HepG2 (cell line): Measurements from ENCODE around the gene SRC. TPM values are rescaled to one million over a fixed set of nuclear protein-coding genes. Genes with fewer than 3 reads are reported as not detected.

Source experiments
- CENPT ChIP-seq: sonication (generic); formaldehyde crosslinking; IDR thresholded peaks from 2 replicates; pipeline ENCODE4 v1.8.0; 2022; ENCODE audit warnings: low read depth, mild to moderate bottlenecking, moderate library complexity, missing genetic modification reagents
- GFI1 ChIP-seq: sonication (generic); formaldehyde crosslinking; IDR thresholded peaks from 2 replicates; pipeline ENCODE4 v1.5.0; 2020; ENCODE audit warnings: missing genetic modification reagents, mild to moderate bottlenecking, borderline replicate concordance
- HBP1 ChIP-seq: IDR thresholded peaks from 2 replicates; pipeline ENCODE4 v1.6.1; 2016; ENCODE audit warnings: low read depth, control low read depth
- MZF1 ChIP-seq: sonication (generic); formaldehyde crosslinking; IDR thresholded peaks from 2 replicates; pipeline ENCODE4 v1.8.1; 2023; ENCODE audit warnings: mild to moderate bottlenecking, missing genetic modification reagents, borderline replicate concordance
- RFX3 ChIP-seq: IDR thresholded peaks from 2 replicates; pipeline ENCODE4 v1.6.1; 2016; ENCODE audit warnings: missing biosample characterization, missing genetic modification reagents
- SMYD3 ChIP-seq: sonication (generic); formaldehyde crosslinking; IDR thresholded peaks from 2 replicates; pipeline ENCODE4 v1.8.1; 2023; ENCODE audit warnings: mild to moderate bottlenecking, missing genetic modification reagents
- TARDBP ChIP-seq: sonication (generic); formaldehyde crosslinking; IDR thresholded peaks from 2 replicates; pipeline ENCODE4 v1.8.0; 2022; ENCODE audit warnings: mild to moderate bottlenecking, missing genetic modification reagents
- THYN1 ChIP-seq: sonication (generic); formaldehyde crosslinking; IDR thresholded peaks from 2 replicates; pipeline ENCODE4 v1.8.1; 2023; ENCODE audit warnings: low read depth, mild to moderate bottlenecking, moderate library complexity, missing genetic modification reagents, borderline replicate concordance
- ZFP1 ChIP-seq: IDR thresholded peaks from 2 replicates; pipeline ENCODE4 v1.6.1; 2016
- ZNF432 ChIP-seq: sonication (generic); formaldehyde crosslinking; IDR thresholded peaks from 2 replicates; pipeline ENCODE4 v1.5.0; 2020; ENCODE audit warnings: missing genetic modification reagents, mild to moderate bottlenecking, borderline replicate concordance
- ZNF547 ChIP-seq: sonication (generic); formaldehyde crosslinking; IDR thresholded peaks from 2 replicates; pipeline ENCODE4 v1.5.1; 2020; ENCODE audit warnings: mild to moderate bottlenecking, missing genetic modification reagents
- ZNF616 ChIP-seq: sonication (generic); formaldehyde crosslinking; IDR thresholded peaks from 2 replicates; pipeline ENCODE4 v1.5.0; 2020; ENCODE audit warnings: low read depth, mild to moderate bottlenecking, missing genetic modification reagents
- polyA plus RNA-seq, 8 experiments: library from polyadenylated mRNA; depleted of rRNA in 3 of 8; stranded (reverse) in 7 of 8; unstranded in 1 of 8; fragments of >200 nt; fragmentation: Illumina TruSeq in 4 of 8; extraction: Trizol in 4 of 8; gene quantifications; 2 replicates each; pipeline versions ENCODE4 v1.2.1 to v1.2.3, GENCODE V29; 2011 to 2016; ENCODE audit warnings: low read depth in 4 of 8, missing spikeins in 1 of 8, mixed read lengths in 1 of 8; ENCODE audit not compliant: insufficient read depth in 1 of 8
- total RNA-seq, 5 experiments: library from RNA; depleted of rRNA; stranded (reverse); fragments of >200 nt; fragmentation: Illumina TruSeq; extraction: Trizol; gene quantifications; 2 replicates each; pipeline ENCODE4 v1.2.3, GENCODE V29; 2016; ENCODE audit warnings: low read depth in 1 of 5
- TF ChIP-seq, protein P1 (sequence below): sonication (generic); formaldehyde crosslinking; IDR thresholded peaks from one replicate; pipeline ENCODE4 v1.5.1; 2020; ENCODE audit warnings: mild to moderate bottlenecking, missing genetic modification reagents; ENCODE audit errors: not compliant biosample characterization
- TF ChIP-seq, protein P2 (sequence below): sonication (generic); formaldehyde crosslinking; IDR thresholded peaks from 2 replicates; pipeline ENCODE4 v1.8.1; 2022; ENCODE audit warnings: mild to moderate bottlenecking, missing genetic modification reagents
- TF ChIP-seq, protein P3 (sequence below), 2 experiments: sonication (generic) in 1 of 2; formaldehyde crosslinking in 1 of 2; IDR thresholded peaks; 2 replicates each; pipeline versions ENCODE4 v1.5.1 to v1.6.1; 2011 to 2020; ENCODE audit warnings: borderline replicate concordance in 1 of 2, low read depth in 1 of 2, low read length in 1 of 2, mild to moderate bottlenecking in 1 of 2, missing genetic modification reagents in 1 of 2, moderate library complexity in 1 of 2

Gene SRC
- total and polyA plus RNA-seq, 2 of the 13 experiments (the other 11 are each of a cell fraction or from before 2014, with no cell fraction given), result 54.7 to 192 TPM

- TF ChIP-seq, protein P1, sequence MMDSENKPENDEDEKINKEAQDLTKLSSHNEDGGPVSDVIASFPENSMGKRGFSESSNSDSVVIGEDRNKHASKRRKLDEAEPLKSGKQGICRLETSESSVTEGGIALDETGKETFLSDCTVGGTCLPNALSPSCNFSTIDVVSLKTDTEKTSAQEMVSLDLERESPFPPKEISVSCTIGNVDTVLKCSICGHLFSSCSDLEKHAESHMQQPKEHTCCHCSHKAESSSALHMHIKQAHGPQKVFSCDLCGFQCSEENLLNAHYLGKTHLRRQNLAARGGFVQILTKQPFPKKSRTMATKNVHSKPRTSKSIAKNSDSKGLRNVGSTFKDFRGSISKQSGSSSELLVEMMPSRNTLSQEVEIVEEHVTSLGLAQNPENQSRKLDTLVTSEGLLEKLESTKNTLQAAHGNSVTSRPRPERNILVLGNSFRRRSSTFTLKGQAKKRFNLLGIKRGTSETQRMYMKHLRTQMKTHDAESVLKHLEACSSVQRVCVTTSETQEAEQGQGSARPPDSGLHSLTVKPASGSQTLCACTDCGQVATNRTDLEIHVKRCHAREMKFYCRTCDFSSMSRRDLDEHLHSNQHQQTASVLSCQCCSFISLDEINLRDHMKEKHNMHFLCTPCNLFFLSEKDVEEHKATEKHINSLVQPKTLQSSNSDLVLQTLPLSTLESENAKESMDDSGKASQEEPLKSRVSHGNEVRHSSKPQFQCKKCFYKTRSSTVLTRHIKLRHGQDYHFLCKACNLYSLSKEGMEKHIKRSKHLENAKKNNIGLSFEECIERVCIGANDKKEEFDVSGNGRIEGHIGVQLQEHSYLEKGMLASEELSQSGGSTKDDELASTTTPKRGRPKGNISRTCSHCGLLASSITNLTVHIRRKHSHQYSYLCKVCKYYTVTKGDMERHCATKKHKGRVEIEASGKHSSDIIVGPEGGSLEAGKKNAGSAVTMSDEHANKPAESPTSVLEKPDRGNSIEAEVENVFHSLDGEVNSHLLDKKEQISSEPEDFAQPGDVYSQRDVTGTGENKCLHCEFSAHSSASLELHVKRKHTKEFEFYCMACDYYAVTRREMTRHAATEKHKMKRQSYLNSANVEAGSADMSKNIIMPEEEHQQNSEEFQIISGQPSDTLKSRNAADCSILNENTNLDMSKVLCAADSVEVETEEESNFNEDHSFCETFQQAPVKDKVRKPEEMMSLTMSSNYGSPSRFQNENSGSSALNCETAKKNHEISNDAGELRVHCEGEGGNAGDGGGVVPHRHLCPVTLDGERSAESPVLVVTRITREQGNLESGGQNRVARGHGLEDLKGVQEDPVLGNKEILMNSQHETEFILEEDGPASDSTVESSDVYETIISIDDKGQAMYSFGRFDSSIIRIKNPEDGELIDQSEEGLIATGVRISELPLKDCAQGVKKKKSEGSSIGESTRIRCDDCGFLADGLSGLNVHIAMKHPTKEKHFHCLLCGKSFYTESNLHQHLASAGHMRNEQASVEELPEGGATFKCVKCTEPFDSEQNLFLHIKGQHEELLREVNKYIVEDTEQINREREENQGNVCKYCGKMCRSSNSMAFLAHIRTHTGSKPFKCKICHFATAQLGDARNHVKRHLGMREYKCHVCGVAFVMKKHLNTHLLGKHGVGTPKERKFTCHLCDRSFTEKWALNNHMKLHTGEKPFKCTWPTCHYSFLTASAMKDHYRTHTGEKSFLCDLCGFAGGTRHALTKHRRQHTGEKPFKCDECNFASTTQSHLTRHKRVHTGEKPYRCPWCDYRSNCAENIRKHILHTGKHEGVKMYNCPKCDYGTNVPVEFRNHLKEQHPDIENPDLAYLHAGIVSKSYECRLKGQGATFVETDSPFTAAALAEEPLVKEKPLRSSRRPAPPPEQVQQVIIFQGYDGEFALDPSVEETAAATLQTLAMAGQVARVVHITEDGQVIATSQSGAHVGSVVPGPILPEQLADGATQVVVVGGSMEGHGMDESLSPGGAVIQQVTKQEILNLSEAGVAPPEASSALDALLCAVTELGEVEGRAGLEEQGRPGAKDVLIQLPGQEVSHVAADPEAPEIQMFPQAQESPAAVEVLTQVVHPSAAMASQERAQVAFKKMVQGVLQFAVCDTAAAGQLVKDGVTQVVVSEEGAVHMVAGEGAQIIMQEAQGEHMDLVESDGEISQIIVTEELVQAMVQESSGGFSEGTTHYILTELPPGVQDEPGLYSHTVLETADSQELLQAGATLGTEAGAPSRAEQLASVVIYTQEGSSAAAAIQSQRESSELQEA (CRISPR knock-in tag), result no peak
- no peak for TF ChIP-seq SMYD3
- TF ChIP-seq ZNF547 (CRISPR knock-in tag), result no peak
- TF ChIP-seq MZF1 (CRISPR knock-in tag), result no peak
- TF ChIP-seq ZFP1 (CRISPR knock-in tag), result no peak
- TF ChIP-seq, protein P2, sequence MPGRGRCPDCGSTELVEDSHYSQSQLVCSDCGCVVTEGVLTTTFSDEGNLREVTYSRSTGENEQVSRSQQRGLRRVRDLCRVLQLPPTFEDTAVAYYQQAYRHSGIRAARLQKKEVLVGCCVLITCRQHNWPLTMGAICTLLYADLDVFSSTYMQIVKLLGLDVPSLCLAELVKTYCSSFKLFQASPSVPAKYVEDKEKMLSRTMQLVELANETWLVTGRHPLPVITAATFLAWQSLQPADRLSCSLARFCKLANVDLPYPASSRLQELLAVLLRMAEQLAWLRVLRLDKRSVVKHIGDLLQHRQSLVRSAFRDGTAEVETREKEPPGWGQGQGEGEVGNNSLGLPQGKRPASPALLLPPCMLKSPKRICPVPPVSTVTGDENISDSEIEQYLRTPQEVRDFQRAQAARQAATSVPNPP (CRISPR knock-in tag), result no peak
- TF ChIP-seq ZNF616 (CRISPR knock-in tag), result no peak
- no peak for TF ChIP-seq GFI1 (CRISPR knock-in tag)
- 0 out of 2 replicates have a peak, but pooled peaks have one; percentile 34 for TF ChIP-seq TARDBP (CRISPR knock-in tag)
- no peak for TF ChIP-seq RFX3
- TF ChIP-seq ZNF432 (CRISPR knock-in tag), result no peak
- TF ChIP-seq THYN1 (CRISPR knock-in tag), result no peak
- no peak for TF ChIP-seq CENPT (CRISPR knock-in tag)
- TF ChIP-seq, protein P3, sequence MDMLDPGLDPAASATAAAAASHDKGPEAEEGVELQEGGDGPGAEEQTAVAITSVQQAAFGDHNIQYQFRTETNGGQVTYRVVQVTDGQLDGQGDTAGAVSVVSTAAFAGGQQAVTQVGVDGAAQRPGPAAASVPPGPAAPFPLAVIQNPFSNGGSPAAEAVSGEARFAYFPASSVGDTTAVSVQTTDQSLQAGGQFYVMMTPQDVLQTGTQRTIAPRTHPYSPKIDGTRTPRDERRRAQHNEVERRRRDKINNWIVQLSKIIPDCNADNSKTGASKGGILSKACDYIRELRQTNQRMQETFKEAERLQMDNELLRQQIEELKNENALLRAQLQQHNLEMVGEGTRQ (IDR thresholded peaks at IDR 0.05; ENCODE audit: low read depth, low read length), result no peak
- TF ChIP-seq, protein P3 (CRISPR knock-in tag; IDR thresholded peaks at IDR 0.05; ENCODE audit: borderline replicate concordance), result no peak
- TF ChIP-seq HBP1, result no peak
Measured at GRCh38 chr20:37299718-37300528, 46.0 kb upstream of the SRC start (continued).
